ENCODE data around the gene TBCE. TPM values are rescaled to one million over a fixed set of nuclear protein-coding genes. Genes with fewer than 3 reads are reported as not detected.

The TBCE gene
- total RNA-seq, 1 experiment from 2014 or later = 20.8 TPM

DNA sequence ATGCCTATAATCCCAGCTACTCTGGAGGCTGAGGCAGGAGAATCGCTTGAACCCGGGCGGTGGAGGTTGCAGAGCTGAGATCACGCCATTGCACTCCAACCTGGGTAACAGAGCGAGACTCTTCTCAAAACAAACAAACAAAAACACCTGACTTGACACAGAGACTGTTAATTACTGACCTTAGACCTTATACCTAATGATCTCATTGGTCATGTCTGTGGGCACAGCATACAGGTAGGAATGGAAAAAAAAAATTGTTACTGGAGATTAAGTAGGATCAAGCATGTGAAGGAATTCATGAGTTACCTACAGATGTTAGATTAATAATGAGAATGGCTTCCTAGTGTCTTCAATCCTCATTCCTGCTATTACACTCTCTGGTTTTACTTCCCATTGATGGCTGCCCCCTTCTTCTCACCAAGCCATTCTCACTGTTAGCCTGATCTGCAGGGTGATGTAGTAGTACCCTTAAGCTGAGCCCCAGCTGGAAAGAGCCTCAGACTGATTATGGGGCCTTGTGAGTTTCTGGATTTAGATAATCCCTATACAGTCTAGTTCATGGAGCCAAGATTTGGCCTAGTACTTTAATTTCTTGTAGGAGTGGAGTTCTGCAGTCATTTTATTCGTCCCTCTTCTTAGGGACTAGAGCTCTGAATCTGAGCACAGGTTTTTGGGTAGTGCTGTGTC is 8.8 kb downstream of the TBCE start:
- no peaks in the 10 kb centered on the region for H3K9me3 ChIP-seq (ENCODE audit: control insufficient read depth in 1 of 2, insufficient read depth in 1 of 2, low read depth in 1 of 2, low read length in 2 of 2)
- intact Hi-C loops (cut with micrococcal nuclease) = no loop called here
- BruUV-seq (replicated peaks) = no TSS peak

More for the DNA sequence above, 8.8 kb downstream of the TBCE start:
- no peaks in the 10 kb centered on the region for H3K4me1 ChIP-seq (ENCODE audit: control insufficient read depth in 1 of 2, insufficient read depth in 2 of 2, low read length in 2 of 2)
- no peaks in the 10 kb centered on the region for H4K20me1 ChIP-seq (ENCODE audit: insufficient read depth)
- no peak overlapping the region for H3K27ac ChIP-seq (ENCODE audit: low read depth, low read length)
- peaks cover 50% of the 10 kb centered on the region for H3K79me2 ChIP-seq (ENCODE audit: insufficient read depth, low read length)
- POLR2A ChIA-PET = interaction anchor here (2.1 kb wide), 1 partner anchor 9 kb away, joined by 9 read pairs; the partner anchor contains the start of gene TBCE
- H3K27me3 ChIP-seq (ENCODE audit: insufficient read depth, low read length) = no peaks in the 10 kb centered on the region
- ATAC-seq = no peak
- peaks cover 3 to 9% of the 10 kb centered on the region in 2 experiments; a peak in 3 of 4 replicates for H3K36me3 ChIP-seq (ENCODE audit: control insufficient read depth in 1 of 2, insufficient read depth in 2 of 2, low read length in 2 of 2)
- no peaks in the 10 kb centered on the region for H3K9me2 ChIP-seq (ENCODE audit: insufficient read depth)
- RAD21 ChIA-PET (ENCODE audit: low non-redundant PET in 1 of 2, low total read pairs in 2 of 2, uncharacterized antibody in 2 of 2, unreplicated experiment in 2 of 2) = no interaction called here
- CTCF ChIA-PET = no interaction called here
- no peak overlapping the region for H2AFZ ChIP-seq (ENCODE audit: low read depth, low read length, poor library complexity, severe bottlenecking)
- no peak overlapping the region for H3K4me2 ChIP-seq (ENCODE audit: low read length)
- no peak for DNase-seq (ENCODE audit: low read depth, low spot score)
- H3K9ac ChIP-seq (ENCODE audit: low read length) = no peak overlapping the region
- H3K4me3 ChIP-seq (replicated peaks in 1 of 2; ENCODE audit: low read depth in 1 of 2, low read length in 2 of 2) = no peak overlapping the region
- TF ChIP-seq YY1 (IDR thresholded peaks at IDR 0.05; ENCODE audit: extremely low read depth, insufficient replicate concordance, low read depth, low read length) (no peak), SIN3A (IDR thresholded peaks at IDR 0.05; ENCODE audit: low read depth) (no peak), EGR1 (IDR thresholded peaks at IDR 0.05; ENCODE audit: low read depth) (no peak), POLR2AphosphoS5 (IDR thresholded peaks at IDR 0.05; ENCODE audit: low read depth, low read length) (no peak), EZH2phosphoT487 (IDR thresholded peaks at IDR 0.05; ENCODE audit: borderline replicate concordance) (no peak), JUND (IDR thresholded peaks at IDR 0.05) (no peak), RAD21 (IDR thresholded peaks at IDR 0.05; ENCODE audit: low read depth) (no peak), TCF7L2 (IDR thresholded peaks at IDR 0.05; ENCODE audit: borderline replicate concordance, extremely low read depth, insufficient read depth, insufficient read length) (no peak), REST (IDR thresholded peaks at IDR 0.05; ENCODE audit: low read depth) (no peak), ATF3 (IDR thresholded peaks at IDR 0.05) (no peak), ZFX (IDR thresholded peaks at IDR 0.05) (no peak), ZNF274 (IDR thresholded peaks at IDR 0.05; ENCODE audit: low read depth, low read length) (no peak), FOSL1 (IDR thresholded peaks at IDR 0.05; ENCODE audit: low read depth) (no peak), EZH2 (IDR thresholded peaks at IDR 0.05) (no peak), ELF1 (IDR thresholded peaks at IDR 0.05; ENCODE audit: borderline replicate concordance, low read depth) (no peak), SP1 (IDR thresholded peaks at IDR 0.05; ENCODE audit: low read depth) (no peak)
- TF ChIP-seq, protein P1, sequence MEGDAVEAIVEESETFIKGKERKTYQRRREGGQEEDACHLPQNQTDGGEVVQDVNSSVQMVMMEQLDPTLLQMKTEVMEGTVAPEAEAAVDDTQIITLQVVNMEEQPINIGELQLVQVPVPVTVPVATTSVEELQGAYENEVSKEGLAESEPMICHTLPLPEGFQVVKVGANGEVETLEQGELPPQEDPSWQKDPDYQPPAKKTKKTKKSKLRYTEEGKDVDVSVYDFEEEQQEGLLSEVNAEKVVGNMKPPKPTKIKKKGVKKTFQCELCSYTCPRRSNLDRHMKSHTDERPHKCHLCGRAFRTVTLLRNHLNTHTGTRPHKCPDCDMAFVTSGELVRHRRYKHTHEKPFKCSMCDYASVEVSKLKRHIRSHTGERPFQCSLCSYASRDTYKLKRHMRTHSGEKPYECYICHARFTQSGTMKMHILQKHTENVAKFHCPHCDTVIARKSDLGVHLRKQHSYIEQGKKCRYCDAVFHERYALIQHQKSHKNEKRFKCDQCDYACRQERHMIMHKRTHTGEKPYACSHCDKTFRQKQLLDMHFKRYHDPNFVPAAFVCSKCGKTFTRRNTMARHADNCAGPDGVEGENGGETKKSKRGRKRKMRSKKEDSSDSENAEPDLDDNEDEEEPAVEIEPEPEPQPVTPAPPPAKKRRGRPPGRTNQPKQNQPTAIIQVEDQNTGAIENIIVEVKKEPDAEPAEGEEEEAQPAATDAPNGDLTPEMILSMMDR (IDR thresholded peaks at IDR 0.05 in 2 of 3, conservative IDR thresholded peaks at IDR 0.05 in 1 of 3; ENCODE audit: borderline replicate concordance in 1 of 3, insufficient read depth in 1 of 3, low read depth in 2 of 3, low read length in 2 of 3) = no peak
- TF ChIP-seq, protein P2, sequence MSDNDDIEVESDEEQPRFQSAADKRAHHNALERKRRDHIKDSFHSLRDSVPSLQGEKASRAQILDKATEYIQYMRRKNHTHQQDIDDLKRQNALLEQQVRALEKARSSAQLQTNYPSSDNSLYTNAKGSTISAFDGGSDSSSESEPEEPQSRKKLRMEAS (IDR thresholded peaks at IDR 0.05) = no peak

All from HCT116 (cell line).